ENCODE results near the gene U2AF2.
"Not testable (repeated sequence)": the region's sequence is repeated elsewhere in the genome, so short reads cannot be mapped to it uniquely, and the experiment has no call there.

The U2AF2 gene

GRCh38 chr19:55692681-55693081 lies 37.8 kb downstream of the U2AF2 start:
- no peak for DNase-seq

- DNase-seq, result no peak
Observed at GRCh38 chr19:55693336-55693974, 38.6 kb downstream of the U2AF2 start.

GRCh38 chr19:55694241-55694655 lies 39.4 kb downstream of the U2AF2 start:
- no peak for DNase-seq

- no peak for DNase-seq
Observed at GRCh38 chr19:55694656-55695491, 40.0 kb downstream of the U2AF2 start.

GRCh38 chr19:55695511-55696290 lies 40.9 kb downstream of the U2AF2 start:
- DNase-seq, result no peak

GRCh38 chr19:55696301-55697068 lies 41.6 kb downstream of the U2AF2 start:
- no peak for DNase-seq

- no peak for DNase-seq
Observed at GRCh38 chr19:55697069-55697440, 42.2 kb downstream of the U2AF2 start.

- no peak for DNase-seq
Observed at GRCh38 chr19:55697698-55698097, 42.9 kb downstream of the U2AF2 start.

GRCh38 chr19:55698256-55698655 lies 43.4 kb downstream of the U2AF2 start:
- DNase-seq, result no peak

- DNase-seq, result no peak
Observed at GRCh38 chr19:55699221-55699620, 44.4 kb downstream of the U2AF2 start.

- DNase-seq, result no peak
Observed at GRCh38 chr19:55700813-55701212, 46.0 kb downstream of the U2AF2 start.

GRCh38 chr19:55702131-55702627 lies 47.3 kb downstream of the U2AF2 start:
- no peak for DNase-seq

- DNase-seq, result no peak
Observed at GRCh38 chr19:55703790-55704215, 49.0 kb downstream of the U2AF2 start.

- DNase-seq, result no peak
Observed at GRCh38 chr19:55704494-55705245, 49.8 kb downstream of the U2AF2 start.

GRCh38 chr19:55705972-55706371 lies 51.1 kb downstream of the U2AF2 start:
- DNase-seq, result no peak

- no peak for DNase-seq
Observed at GRCh38 chr19:55711719-55712118, 56.9 kb downstream of the U2AF2 start.

GRCh38 chr19:55712804-55713631 lies 58.2 kb downstream of the U2AF2 start:
- no peak for DNase-seq

GRCh38 chr19:55716531-55716930 lies 61.7 kb downstream of the U2AF2 start:
- no peak for DNase-seq

- no peak for DNase-seq
Observed at GRCh38 chr19:55717251-55717650, 62.4 kb downstream of the U2AF2 start.

- not testable (repeated sequence) for DNase-seq
Observed at GRCh38 chr19:55717879-55718711, 63.3 kb downstream of the U2AF2 start.
